Naive thymus-derived CD8-positive, alpha-beta T cell (primary cell): ENCODE results near the gene CCDC134. TPM values are rescaled to one million over a fixed set of nuclear protein-coding genes. Genes with fewer than 3 reads are reported as not detected.
"Not testable (repeated sequence)": the region's sequence is repeated elsewhere in the genome, so short reads cannot be mapped to it uniquely, and the experiment has no call there.

Source experiments
- ATAC-seq, 2 donors: fragments of 150-1000 bp; cut with Tn5 transposase in 1 of 2; sonication (Bioruptor Pico), chemical (Tn5 transposase) in 1 of 2; 1 replicate in 1 of 2; 2 replicates in 1 of 2; pipeline ENCODE4 v1.10.0; 2021; ENCODE audit warnings: mild to moderate bottlenecking in 2 of 2, moderate library complexity in 2 of 2
- POLR2A ChIA-PET: fragments of 350-600 bp; sonication (Branson Sonifier 250); formaldehyde crosslinking; loops from one replicate; lab custom pipeline; 2021; ENCODE audit warnings: antibody characterized with exemption; lab: Charles Lee
- DNase-seq, 10 donors: peaks; one replicate each; pipeline versions ENCODE4 v3.0.0 to v3.0.0-alpha.2; 2020 to 2022
- H3K27ac Mint-ChIP-seq, 10 donors: one replicate each; pipeline ENCODE4 v1.8.0; 2020 to 2022; ENCODE audit warnings: mild to moderate bottlenecking in 10 of 10, mixed read lengths in 10 of 10, moderate library complexity in 4 of 10, inconsistent platforms in 1 of 10
- H3K27me3 Mint-ChIP-seq, 5 donors: one replicate each; pipeline ENCODE4 v1.8.0; 2021 to 2022; ENCODE audit warnings: mixed read lengths in 5 of 5
- H3K36me3 Mint-ChIP-seq, 3 donors: one replicate each; pipeline ENCODE4 v1.8.0; 2020 to 2022; ENCODE audit warnings: mixed read lengths in 3 of 3, mild to moderate bottlenecking in 2 of 3, inconsistent platforms in 1 of 3
- H3K4me1 Mint-ChIP-seq, 4 donors: one replicate each; pipeline ENCODE4 v1.8.0; 2021 to 2022; ENCODE audit warnings: mixed read lengths in 4 of 4
- H3K4me3 Mint-ChIP-seq, 10 donors: one replicate each; pipeline ENCODE4 v1.8.0; 2020 to 2022; ENCODE audit warnings: mild to moderate bottlenecking in 10 of 10, mixed read lengths in 10 of 10, moderate library complexity in 6 of 10, inconsistent platforms in 1 of 10
- H3K9me3 Mint-ChIP-seq, 9 donors: one replicate each; pipeline ENCODE4 v1.8.0; 2020 to 2022; ENCODE audit warnings: mixed read lengths in 9 of 9, mild to moderate bottlenecking in 3 of 9, inconsistent platforms in 1 of 9, moderate library complexity in 1 of 9
- polyA plus RNA-seq, 3 donors: library from polyadenylated mRNA; unstranded; fragments of 300-500 nt; fragmentation: Illumina TruSeq; gene quantifications; one replicate each; pipeline ENCODE4 v1.2.3, GENCODE V29; 2021
- total RNA-seq, 8 experiments: library from RNA in 2 of 8; stranded (reverse) in 2 of 8; gene quantifications; one replicate each; pipeline ENCODE4 v1.2.3 and lab custom pipeline; 2021 to 2026

CCDC134 gene
- total and polyA plus RNA-seq, 5 experiments from 2014 or later: 3.5 to 23.1 (median 5.6) TPM

DNA sequence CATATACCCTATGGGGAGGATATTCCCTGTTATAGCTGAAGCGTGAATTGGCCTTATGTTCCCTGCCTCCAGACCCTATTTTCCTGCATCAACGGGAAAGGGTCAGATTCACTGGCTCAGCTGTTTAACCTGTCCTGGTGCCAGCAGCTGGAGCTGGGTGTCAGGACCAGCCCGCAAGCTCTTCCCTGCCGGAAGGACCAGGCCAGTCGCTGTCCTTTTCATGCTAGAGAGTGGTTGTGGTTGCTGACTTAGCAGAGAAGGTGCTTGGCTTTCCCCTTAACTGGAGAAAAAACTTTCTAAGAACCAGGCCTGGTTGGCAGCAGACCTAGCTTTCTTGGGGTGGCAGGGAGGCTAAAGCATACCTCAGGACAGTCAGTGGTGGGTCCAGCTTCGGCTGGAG is 27.2 kb downstream of the CCDC134 start:
- Mint-ChIP-seq H3K4me1 (peaks cover 5 to 16% (median 15%) of the 10 kb centered on the region in 4 donors), H3K9me3 (no peaks in the 10 kb centered on the region), H3K27me3 (no peaks in the 10 kb centered on the region), H3K27ac (peak overlapping the region in 3 of 10 donors; percentile 1 to 94 (median 33)), H3K36me3 (peaks cover 0 to 16% (median 0%) of the 10 kb centered on the region in 3 donors), H3K4me3 (no peak overlapping the region)
- ATAC-seq: no peak
- DNase-seq: peak in 1 of 10 donors; percentile 28
- POLR2A ChIA-PET: no interaction called here

- Mint-ChIP-seq H3K27ac (peak overlapping the region in 9 of 10 donors; percentile 1 to 94 (median 28)), H3K4me1 (peaks cover under 1 to 15% (median 12%) of the 10 kb centered on the region in 4 donors), H3K27me3 (no peaks in the 10 kb centered on the region), H3K4me3 (no peak overlapping the region), H3K9me3 (no peaks in the 10 kb centered on the region), H3K36me3 (peaks cover 0 to 14% (median 0%) of the 10 kb centered on the region in 3 donors)
- POLR2A ChIA-PET: interaction anchor here (1.8 kb wide), 1 partner anchor 28 kb away, joined by 7 read pairs; the partner anchor contains the start of gene CCDC134
- peak in 1 of 10 donors; percentile 18 for DNase-seq
- no peak for ATAC-seq
Observed at GRCh38 chr22:41828516-41828915, 28.0 kb downstream of the CCDC134 start.

DNA sequence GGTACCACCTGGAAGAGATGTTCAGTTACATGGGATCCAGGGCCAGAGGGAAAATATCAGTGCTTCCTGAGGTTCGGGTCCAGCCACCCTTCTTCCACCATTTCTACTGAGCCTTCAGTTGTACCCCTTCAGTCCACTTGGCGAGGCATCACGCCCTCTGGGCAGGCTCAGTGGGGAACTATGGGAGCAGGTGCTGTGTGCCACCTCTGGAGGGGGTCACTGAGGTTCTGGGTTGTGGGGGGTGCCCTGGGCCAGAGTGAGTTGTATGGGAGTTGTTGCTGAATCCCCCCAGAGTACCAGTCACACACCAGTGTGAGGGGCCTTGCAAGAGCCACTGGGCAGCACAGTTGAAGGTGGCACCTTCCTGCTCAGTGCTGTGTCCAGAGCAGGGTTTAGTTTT is 29.7 kb downstream of the CCDC134 start:
- POLR2A ChIA-PET: interaction anchor here (0.8 to 1.8 kb wide), 2 partner anchors 30 to 116 kb away, joined by 5 to 7 read pairs; partner anchors contain the start of genes CCDC134 and CENPM
- Mint-ChIP-seq H3K27me3 (no peaks in the 10 kb centered on the region), H3K27ac (peak overlapping the region in 8 of 10 donors; percentile 40 to 100 (median 70)), H3K36me3 (peaks cover 0 to 5% (median 0%) of the 10 kb centered on the region in 3 donors), H3K4me1 (peaks cover 14 to 25% (median 21%) of the 10 kb centered on the region in 4 donors), H3K9me3 (no peaks in the 10 kb centered on the region), H3K4me3 (peak overlapping the region in 3 of 10 donors; percentile 32 to 66 (median 63))
- peak in 1 of 10 donors; percentile 36 for DNase-seq
- ATAC-seq: no peak

DNA sequence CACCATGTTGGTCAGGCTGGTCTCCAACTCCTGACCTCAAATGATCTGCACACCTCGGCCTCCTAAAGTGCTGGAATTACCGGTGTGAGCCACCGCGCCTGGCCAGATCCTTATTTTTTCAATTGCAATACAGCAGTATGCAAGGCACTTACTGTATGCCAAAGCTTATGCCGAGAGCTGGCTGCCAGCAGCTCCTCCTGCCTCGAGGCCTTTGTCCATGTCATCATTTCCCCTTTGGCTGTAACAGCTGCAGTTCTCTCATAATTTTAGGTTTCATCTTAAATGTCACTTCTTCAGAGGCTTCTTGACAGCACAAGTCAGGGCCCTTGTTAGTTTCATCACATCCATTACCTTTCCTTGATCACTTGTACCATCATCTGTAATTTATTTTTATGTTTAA is 30.9 kb downstream of the CCDC134 start:
- Mint-ChIP-seq H3K4me3 (peak overlapping the region in 7 of 10 donors; percentile 18 to 97 (median 92)), H3K27ac (peak overlapping the region; percentile 18 to 100 (median 99)), H3K9me3 (no peaks in the 10 kb centered on the region), H3K36me3 (peaks cover 0 to 3% (median 0%) of the 10 kb centered on the region in 3 donors), H3K27me3 (no peaks in the 10 kb centered on the region), H3K4me1 (peaks cover 16 to 32% (median 20%) of the 10 kb centered on the region in 4 donors)
- DNase-seq: peak in 1 of 10 donors; percentile 42
- POLR2A ChIA-PET: interaction anchor here (0.6 to 4.8 kb wide), 9 partner anchors 10 to 365 kb away, joined by 3 to 48 read pairs (median 14); partner anchors contain the start of genes CCDC134 and MEI1
- no peak for ATAC-seq

GRCh38 chr22:41831828-41832552 is 31.5 kb downstream of the CCDC134 start:
- Mint-ChIP-seq H3K27ac (peak overlapping the region; percentile 94 to 100 (median 99)), H3K4me1 (peaks cover 22 to 37% (median 25%) of the 10 kb centered on the region in 4 donors), H3K36me3 (peaks cover 0 to 9% (median 0%) of the 10 kb centered on the region in 3 donors), H3K27me3 (no peaks in the 10 kb centered on the region), H3K9me3 (no peaks in the 10 kb centered on the region), H3K4me3 (peak overlapping the region; percentile 91 to 98 (median 95))
- ATAC-seq: no peak
- DNase-seq: peak in 1 of 10 donors; percentile 27
- POLR2A ChIA-PET: interaction anchor here (0.6 to 4.8 kb wide), 24 partner anchors 8 to 612 kb away, joined by 3 to 48 read pairs (median 6); partner anchors contain the start of genes CCDC134, CENPM, MEI1 and SNU13

DNA sequence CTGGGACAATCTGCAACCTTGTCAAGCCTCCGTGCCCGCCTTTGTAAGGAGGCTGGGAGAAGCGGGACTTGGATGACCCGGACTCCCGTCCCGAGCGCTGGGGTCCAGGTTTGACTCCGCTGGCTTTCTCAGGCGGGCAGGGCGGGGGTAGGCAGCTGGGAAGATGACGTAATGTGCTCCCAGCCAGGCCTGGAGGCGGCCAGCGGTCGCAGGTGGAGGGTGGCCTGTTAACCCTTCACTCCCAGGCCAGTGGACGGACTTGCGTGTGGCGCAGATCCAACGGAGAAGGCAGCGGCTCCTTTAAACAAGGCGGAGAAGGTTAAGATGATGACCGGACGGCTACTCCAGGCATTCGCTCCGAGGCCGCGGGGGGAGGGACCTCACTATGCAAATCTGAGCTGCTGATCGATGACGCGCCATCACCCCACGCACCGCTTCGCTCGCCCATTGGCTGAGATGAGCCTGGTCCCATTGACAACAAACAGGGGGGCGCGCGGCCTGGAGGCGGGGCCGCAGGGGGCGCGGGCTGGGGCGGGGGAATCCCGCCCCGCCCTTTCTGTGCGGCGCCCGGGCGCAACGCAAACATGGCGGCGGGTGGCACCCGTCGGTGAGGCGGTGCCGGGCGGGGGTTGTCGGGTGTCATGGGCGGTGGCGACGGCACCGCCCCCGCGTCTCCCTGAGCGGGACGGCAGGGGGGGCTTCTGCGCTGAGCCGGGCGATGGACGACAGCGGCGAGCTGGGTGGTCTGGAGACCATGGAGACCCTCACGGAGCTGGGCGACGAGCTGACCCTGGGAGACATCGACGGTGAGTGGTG is 32.3 kb downstream of the CCDC134 start, which contains the start of gene SREBF2:
TSS of gene SREBF2 (plus strand) at position 553 of the 816 bp plus-strand sequence. CDS start at position 719, 166 bp downstream.
- Mint-ChIP-seq H3K36me3 (peaks cover 0 to 11% (median 0%) of the 10 kb centered on the region in 3 donors), H3K4me3 (peak within 1 kb of the TSS; percentile 91 to 98 (median 95)), H3K9me3 (no peaks in the 10 kb centered on the region), H3K27me3 (no peaks in the 10 kb centered on the region), H3K27ac (peak within 1 kb of the TSS; percentile 94 to 100 (median 99)), H3K4me1 (peaks cover 22 to 38% (median 26%) of the 10 kb centered on the region in 4 donors)
- POLR2A ChIA-PET: interaction anchor here (0.6 to 4.8 kb wide), 31 partner anchors 8 to 611 kb away, joined by 3 to 48 read pairs (median 4); partner anchors contain the start of genes CCDC134, CENPM, MEI1 and SNU13
- ATAC-seq (peak; percentile 92 to 94), DNase-seq (peak; percentile 93 to 99 (median 98))

DNA sequence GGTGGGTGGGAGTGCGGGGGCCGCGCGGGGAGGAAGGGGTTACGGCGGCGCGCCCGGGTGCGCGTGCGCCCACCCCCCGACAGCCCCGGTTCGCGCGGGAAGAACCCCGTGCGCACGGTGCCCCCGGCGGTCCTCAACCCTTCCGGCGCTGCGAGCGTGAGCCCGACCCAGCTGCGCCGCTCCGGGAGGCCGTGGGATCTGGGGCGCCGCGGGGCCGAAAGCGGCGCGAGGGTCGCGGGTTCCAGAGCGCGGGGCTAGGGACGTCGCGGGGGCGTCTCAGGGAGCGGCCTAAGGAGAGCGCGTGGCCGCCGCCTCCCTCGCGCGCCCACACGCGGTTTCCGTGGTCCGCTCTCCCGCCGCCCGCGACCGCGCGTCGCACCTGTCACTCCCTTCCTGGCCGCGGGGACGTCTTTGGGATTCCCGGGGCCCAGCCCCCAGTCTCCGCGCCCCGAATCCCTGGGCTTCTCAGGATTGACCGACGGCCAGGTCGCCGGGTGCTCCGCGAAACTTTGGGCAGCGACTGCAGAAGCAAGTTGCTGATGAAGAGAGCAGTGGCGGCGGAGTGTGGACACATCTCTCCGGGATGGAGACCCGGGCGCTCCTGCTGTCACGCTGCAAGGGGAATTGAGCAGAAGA is 33.0 kb downstream of the CCDC134 start:
- Mint-ChIP-seq H3K36me3 (peaks cover 0 to 11% (median 0%) of the 10 kb centered on the region in 3 donors), H3K9me3 (no peaks in the 10 kb centered on the region), H3K4me1 (peaks cover 23 to 44% (median 33%) of the 10 kb centered on the region in 4 donors), H3K27me3 (no peaks in the 10 kb centered on the region), H3K27ac (peak overlapping the region; percentile 84 to 100 (median 95)), H3K4me3 (peak overlapping the region; percentile 83 to 98 (median 90))
- ATAC-seq (peak; percentile 26 to 29), DNase-seq (peak; percentile 6 to 63 (median 40))
- POLR2A ChIA-PET: interaction anchor here (0.6 to 4.8 kb wide), 29 partner anchors 8 to 610 kb away, joined by 3 to 48 read pairs (median 5); partner anchors contain the start of genes CCDC134, CENPM, MEI1 and SNU13

GRCh38 chr22:41834005-41834944 is 33.8 kb downstream of the CCDC134 start:
- ATAC-seq (no peak), DNase-seq (peak in 1 of 10 donors; percentile 12)
- POLR2A ChIA-PET: interaction anchor here (0.6 to 4.8 kb wide), 12 partner anchors 12 to 145 kb away, joined by 3 to 45 read pairs (median 4); partner anchors contain the start of genes CENPM, SNU13 and TNFRSF13C
- Mint-ChIP-seq H3K27ac (peak overlapping the region; percentile 84 to 100 (median 95)), H3K27me3 (no peaks in the 10 kb centered on the region), H3K9me3 (no peaks in the 10 kb centered on the region), H3K36me3 (peaks cover 0 to 13% (median 0%) of the 10 kb centered on the region in 3 donors), H3K4me3 (peak overlapping the region; percentile 83 to 97 (median 90)), H3K4me1 (peaks cover 24 to 51% (median 39%) of the 10 kb centered on the region in 4 donors)

- not testable (repeated sequence) for ATAC-seq, H3K9me3 Mint-ChIP-seq, H3K27me3 Mint-ChIP-seq
- peaks cover 0 to 16% (median 0%) of the 10 kb centered on the region in 3 donors for H3K36me3 Mint-ChIP-seq
- POLR2A ChIA-PET: interaction anchor here (0.7 to 4.8 kb wide), 3 partner anchors 9 to 54 kb away, joined by 3 to 45 read pairs (median 3); no protein-coding TSS in a partner anchor
- peak overlapping the region in 7 of 10 donors; percentile 16 to 63 (median 37) for H3K27ac Mint-ChIP-seq
- H3K4me3 Mint-ChIP-seq: peak overlapping the region in 1 of 10 donors; percentile 35
- peaks cover 26 to 59% (median 45%) of the 10 kb centered on the region in 4 donors for H3K4me1 Mint-ChIP-seq
- peak in 1 of 10 donors; percentile 57 for DNase-seq
Observed at GRCh38 chr22:41835462-41835861, 35.0 kb downstream of the CCDC134 start.

- peak overlapping the region in 8 of 10 donors; percentile 15 to 75 (median 54) for H3K27ac Mint-ChIP-seq
- no peaks in the 10 kb centered on the region for H3K27me3 Mint-ChIP-seq
- H3K4me1 Mint-ChIP-seq: peaks cover 26 to 63% (median 51%) of the 10 kb centered on the region in 4 donors
- H3K36me3 Mint-ChIP-seq: peaks cover 0 to 16% (median 0%) of the 10 kb centered on the region in 3 donors
- no peak for DNase-seq
- no peak for ATAC-seq
- H3K9me3 Mint-ChIP-seq: no peaks in the 10 kb centered on the region
- POLR2A ChIA-PET: interaction anchor here (1.2 kb wide), 1 partner anchor 56 kb away, joined by 3 read pairs; no protein-coding TSS in a partner anchor
- H3K4me3 Mint-ChIP-seq: peak overlapping the region in 1 of 10 donors; percentile 4
Observed at GRCh38 chr22:41836551-41836950, 36.1 kb downstream of the CCDC134 start.
